OCI-LY7 (cell line): ENCODE data around the gene LCMT2. TPM values are rescaled to one million over a fixed set of nuclear protein-coding genes. Genes with fewer than 3 reads are reported as not detected.
A peak's percentile ranks its signal among the peaks of the same experiment; 100 is the strongest.

Experiments used
- BruUV-seq: library from RNA; stranded (reverse); fragments of 400-500 nt; replicated peaks from 2 replicates; lab custom pipeline; 2021; lab: Mats Ljungman, UMichigan
- CTCF ChIA-PET: fragments of 300-600 bp; sonication (Branson Sonifier 250); formaldehyde crosslinking; loops from one replicate; lab custom pipeline; 2022; ENCODE audit warnings: antibody characterized with exemption; ENCODE audit not compliant: unreplicated experiment; lab: Charles Lee
- POLR2A ChIA-PET: fragments of 300-600 bp; sonication (Branson Sonifier 250); formaldehyde crosslinking; loops from one replicate; lab custom pipeline; 2022; ENCODE audit warnings: antibody characterized with exemption; lab: Charles Lee
- DNase-seq: peaks from one replicate; pipeline ENCODE4 v3.0.0-alpha.2; 2015; ENCODE audit warnings: low spot score
- H2AFZ ChIP-seq: fragments of 200-600 bp; sonication (generic), shearing (Covaris generic); 2 replicates; pipeline ENCODE4 v1.6.1; 2014; ENCODE audit warnings: mild to moderate bottlenecking, antibody characterized with exemption, low read length, moderate library complexity
- H3K27ac ChIP-seq: fragments of 200-600 bp; sonication (generic); 2 replicates; pipeline ENCODE4 v1.5.1; 2014; ENCODE audit warnings: mixed run types, low read depth, mild to moderate bottlenecking, moderate library complexity, low read length, inconsistent platforms; ENCODE audit not compliant: poor library complexity, severe bottlenecking
- H3K36me3 ChIP-seq: fragments of 200-600 bp; sonication (generic); 2 replicates; pipeline ENCODE4 v1.6.1; 2014; ENCODE audit warnings: mild to moderate bottlenecking, antibody characterized with exemption, low read length, moderate library complexity, mixed read lengths; ENCODE audit not compliant: insufficient read depth
- H3K4me1 ChIP-seq: fragments of 200-600 bp; sonication (generic); 2 replicates; pipeline ENCODE4 v1.5.1; 2014; ENCODE audit warnings: mild to moderate bottlenecking, low read length; ENCODE audit not compliant: insufficient read depth, poor library complexity, severe bottlenecking
- H3K4me2 ChIP-seq: fragments of 200-600 bp; sonication (generic); 2 replicates; pipeline ENCODE4 v1.6.1; 2014; ENCODE audit warnings: mild to moderate bottlenecking, low read length
- H3K4me3 ChIP-seq: fragments of 200-600 bp; sonication (generic); 2 replicates; pipeline ENCODE4 v1.5.1; 2014; ENCODE audit warnings: mild to moderate bottlenecking, low read depth, low read length; ENCODE audit not compliant: poor library complexity, severe bottlenecking
- H3K79me2 ChIP-seq: fragments of 200-600 bp; sonication (generic); 2 replicates; pipeline ENCODE4 v1.6.1; 2016; ENCODE audit warnings: low read depth, mild to moderate bottlenecking, low read length, moderate library complexity, mixed read lengths; ENCODE audit not compliant: insufficient read depth
- H3K9me2 ChIP-seq: fragments of 200-600 bp; sonication (generic); 2 replicates; pipeline ENCODE4 v1.6.1; 2016; ENCODE audit warnings: mild to moderate bottlenecking, low read length, mixed read lengths; ENCODE audit not compliant: insufficient read depth
- H3K9me3 ChIP-seq: fragments of 200-600 bp; sonication (generic); 2 replicates; pipeline ENCODE4 v1.6.1; 2014; ENCODE audit warnings: mild to moderate bottlenecking, mixed run types, low read length, mixed read lengths
- H4K20me1 ChIP-seq: fragments of 200-600 bp; sonication (generic); 2 replicates; pipeline ENCODE4 v1.6.1; 2014; ENCODE audit warnings: mild to moderate bottlenecking, antibody characterized with exemption, low read length, moderate library complexity, mixed read lengths; ENCODE audit not compliant: insufficient read depth
- EZH2phosphoT487 ChIP-seq: fragments of 200-600 bp; sonication (generic); IDR thresholded peaks from 2 replicates; pipeline ENCODE4 v1.6.1; 2018; ENCODE audit warnings: low read depth, borderline replicate concordance, mild to moderate bottlenecking, mixed run types, antibody characterized with exemption, low read length, moderate library complexity, mixed read lengths
- intact Hi-C: fragments of 100-400 bp; cut with micrococcal nuclease; formaldehyde crosslinking; loops from one replicate; pipeline ENCODE4 v1.10.0; 2022; ENCODE audit not compliant: unreplicated experiment
- total RNA-seq, 2 experiments: library from RNA; depleted of rRNA in 1 of 2; stranded (reverse); fragments of >200 nt in 1 of 2; shearing (Covaris generic) in 1 of 2; gene quantifications; 2 replicates each; pipeline ENCODE4 v1.2.3, GENCODE V29; 2014 to 2022
- TF ChIP-seq, protein P1 (sequence below): fragments of 200-600 bp; sonication (generic); conservative IDR thresholded peaks from 2 replicates; pipeline ENCODE4 v1.5.1; 2014; ENCODE audit warnings: mild to moderate bottlenecking, antibody characterized with exemption, low read length, moderate library complexity, mixed read lengths

The LCMT2 gene
- total RNA-seq, 2 experiments from 2014 or later, result 10.5 to 22.1 TPM

DNA sequence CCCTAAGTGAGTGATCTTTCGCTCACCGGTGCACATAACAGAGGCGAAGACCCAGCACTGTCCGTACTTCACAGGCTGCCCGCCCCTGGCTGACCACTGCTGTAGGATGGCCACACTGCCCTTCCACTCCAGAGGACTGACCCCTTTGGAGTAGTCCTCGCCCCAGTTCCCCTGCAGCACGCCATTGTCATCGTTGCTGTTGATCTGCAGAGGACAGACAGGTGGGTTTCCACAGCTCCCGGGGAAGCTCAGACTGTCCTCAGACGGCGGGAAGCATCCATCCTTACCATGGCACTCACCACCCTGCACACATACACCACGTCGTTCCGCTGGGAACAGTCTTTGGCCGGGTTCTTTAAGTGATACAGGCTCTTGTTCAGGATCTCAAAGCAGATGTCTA is 43.1 kb downstream of the LCMT2 start:
- TF ChIP-seq EZH2phosphoT487, result no peak
- TF ChIP-seq, protein P1, sequence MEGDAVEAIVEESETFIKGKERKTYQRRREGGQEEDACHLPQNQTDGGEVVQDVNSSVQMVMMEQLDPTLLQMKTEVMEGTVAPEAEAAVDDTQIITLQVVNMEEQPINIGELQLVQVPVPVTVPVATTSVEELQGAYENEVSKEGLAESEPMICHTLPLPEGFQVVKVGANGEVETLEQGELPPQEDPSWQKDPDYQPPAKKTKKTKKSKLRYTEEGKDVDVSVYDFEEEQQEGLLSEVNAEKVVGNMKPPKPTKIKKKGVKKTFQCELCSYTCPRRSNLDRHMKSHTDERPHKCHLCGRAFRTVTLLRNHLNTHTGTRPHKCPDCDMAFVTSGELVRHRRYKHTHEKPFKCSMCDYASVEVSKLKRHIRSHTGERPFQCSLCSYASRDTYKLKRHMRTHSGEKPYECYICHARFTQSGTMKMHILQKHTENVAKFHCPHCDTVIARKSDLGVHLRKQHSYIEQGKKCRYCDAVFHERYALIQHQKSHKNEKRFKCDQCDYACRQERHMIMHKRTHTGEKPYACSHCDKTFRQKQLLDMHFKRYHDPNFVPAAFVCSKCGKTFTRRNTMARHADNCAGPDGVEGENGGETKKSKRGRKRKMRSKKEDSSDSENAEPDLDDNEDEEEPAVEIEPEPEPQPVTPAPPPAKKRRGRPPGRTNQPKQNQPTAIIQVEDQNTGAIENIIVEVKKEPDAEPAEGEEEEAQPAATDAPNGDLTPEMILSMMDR, result no peak
- Histone ChIP-seq H3K9me3 (no peaks in the 10 kb centered on the region), H3K36me3 (no peaks in the 10 kb centered on the region), H3K4me1 (no peaks in the 10 kb centered on the region), H3K9me2 (no peaks in the 10 kb centered on the region), H3K4me2 (no peak overlapping the region), H3K4me3 (no peak overlapping the region), H4K20me1 (no peaks in the 10 kb centered on the region), H2AFZ (no peak overlapping the region), H3K27ac (no peak overlapping the region), H3K79me2 (no peaks in the 10 kb centered on the region)
- DNase-seq, result no peak
- no TSS peak for BruUV-seq
- CTCF ChIA-PET, result interaction anchor here (1.0 kb wide), 1 partner anchor 62 kb away, joined by 3 read pairs; no protein-coding TSS in a partner anchor
- POLR2A ChIA-PET, result no interaction called here
- intact Hi-C loops, result loop anchor here (5.0 kb wide), 1 partner anchor 580 kb away; no protein-coding TSS in a partner anchor

DNA sequence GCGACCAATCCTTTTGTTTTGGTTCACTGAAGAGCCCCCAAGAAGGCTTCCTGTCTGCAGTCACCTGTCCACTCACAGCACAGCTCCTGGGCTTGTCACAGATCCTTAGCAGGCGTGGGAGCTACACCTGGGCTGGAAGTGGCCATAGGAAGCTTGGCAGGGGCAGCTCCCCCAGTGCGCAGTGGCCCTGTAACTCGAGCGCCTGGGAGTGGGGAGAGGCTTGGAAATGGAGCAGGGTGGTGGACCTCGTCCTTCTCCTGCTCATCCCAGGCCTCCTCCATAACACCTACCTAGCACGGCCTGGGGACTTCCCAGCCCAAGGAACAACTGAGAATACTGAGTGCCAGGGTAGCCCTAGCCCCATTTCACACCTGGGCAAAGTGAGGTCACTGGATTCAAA is 44.3 kb downstream of the LCMT2 start:
- no peaks in the 10 kb centered on the region for H3K79me2 ChIP-seq
- H3K9me3 ChIP-seq, result no peaks in the 10 kb centered on the region
- POLR2A ChIA-PET, result interaction anchor here (1.2 to 1.5 kb wide), 2 partner anchors 55 to 96 kb away, joined by 3 read pairs; no protein-coding TSS in a partner anchor
- CTCF ChIA-PET, result interaction anchor here (1.7 kb wide), 1 partner anchor 61 kb away, joined by 14 read pairs; no protein-coding TSS in a partner anchor
- no TSS peak for BruUV-seq
- no peaks in the 10 kb centered on the region for H3K9me2 ChIP-seq
- TF ChIP-seq, protein P1, result no peak
- TF ChIP-seq EZH2phosphoT487, result no peak
- no peak overlapping the region for H3K4me3 ChIP-seq
- no peak for DNase-seq
- no peak overlapping the region for H3K4me2 ChIP-seq
- H3K36me3 ChIP-seq, result no peaks in the 10 kb centered on the region
- H3K27ac ChIP-seq, result no peak overlapping the region
- H2AFZ ChIP-seq, result peak overlapping the region; percentile 34; the same call in 1 of the 2 replicates
- no peaks in the 10 kb centered on the region for H3K4me1 ChIP-seq
- no peaks in the 10 kb centered on the region for H4K20me1 ChIP-seq
- intact Hi-C loops, result loop anchor here (5.0 kb wide), 1 partner anchor 579 kb away; no protein-coding TSS in a partner anchor

DNA sequence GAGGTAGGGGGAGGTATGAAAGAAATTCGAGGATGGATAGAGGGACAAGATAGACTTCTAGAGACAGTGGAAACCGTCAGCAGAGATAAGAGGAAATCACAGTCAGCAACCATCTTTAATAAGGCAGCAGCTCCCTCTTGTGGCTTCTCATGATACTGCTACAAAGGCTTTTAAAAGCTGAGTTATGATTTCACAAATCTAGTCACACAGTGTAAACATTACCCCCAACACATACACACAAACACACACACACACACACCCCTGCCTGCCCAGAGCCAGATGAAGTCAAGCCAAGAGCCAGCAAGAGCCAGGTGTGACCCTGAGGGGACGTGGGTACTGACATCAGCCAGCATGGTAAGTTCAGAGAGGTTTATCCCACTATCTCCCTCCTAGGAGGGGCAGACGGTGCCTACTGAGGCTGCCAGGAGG is 44.8 kb downstream of the LCMT2 start:
- Histone ChIP-seq H3K9me2 (no peaks in the 10 kb centered on the region), H3K4me1 (no peaks in the 10 kb centered on the region), H3K9me3 (no peaks in the 10 kb centered on the region), H2AFZ (peak overlapping the region; percentile 34; the same call in 1 of the 2 replicates), H3K4me3 (no peak overlapping the region), H3K79me2 (no peaks in the 10 kb centered on the region), H3K36me3 (no peaks in the 10 kb centered on the region), H3K27ac (no peak overlapping the region), H3K4me2 (no peak overlapping the region), H4K20me1 (no peaks in the 10 kb centered on the region)
- ChIA-PET CTCF (interaction anchor here (1.7 kb wide), 1 partner anchor 60 kb away, joined by 14 read pairs; no protein-coding TSS in a partner anchor), POLR2A (interaction anchor here (1.2 to 1.5 kb wide), 3 partner anchors 54 to 96 kb away, joined by 3 to 4 read pairs (median 3); no protein-coding TSS in a partner anchor)
- BruUV-seq, result no TSS peak
- DNase-seq, result peak; percentile 79
- intact Hi-C loops, result loop anchor here (1.0 to 5.0 kb wide), 3 partner anchors 60 to 578 kb away; partner anchors contain the start of gene CCNDBP1
- TF ChIP-seq EZH2phosphoT487, result no peak
- TF ChIP-seq, protein P1, result peak; percentile 93
